Thyroid gland (tissue), 4 donors: ENCODE results near the gene TNNC1. TPM values are rescaled to one million over a fixed set of nuclear protein-coding genes. Genes with fewer than 3 reads are reported as not detected.

Source experiments
- DNase-seq, 2 donors: peaks; one replicate each; pipeline ENCODE4 v3.0.0-alpha.2; 2019
- H3K27ac ChIP-seq, 3 donors: fragments of 200-600 bp; sonication (generic); 1 replicate in 2 of 3; 2 replicates in 1 of 3; pipeline ENCODE4 v1.5.1; 2016 to 2019; ENCODE audit warnings: mild to moderate bottlenecking in 1 of 3, moderate library complexity in 1 of 3
- H3K27me3 ChIP-seq: fragments of 200-600 bp; sonication (generic); one replicate; pipeline ENCODE4 v1.5.1; 2019
- H3K36me3 ChIP-seq, 2 donors: fragments of 200-600 bp; sonication (generic); one replicate each; pipeline ENCODE4 v1.5.1; 2016 to 2019
- H3K4me1 ChIP-seq, 2 donors: fragments of 200-600 bp; sonication (generic); one replicate each; pipeline ENCODE4 v1.5.1; 2017 to 2019
- H3K4me3 ChIP-seq, 3 donors: fragments of 200-600 bp; sonication (generic); replicated peaks in 1 of 3; 1 replicate in 2 of 3; 2 replicates in 1 of 3; pipeline ENCODE4 v1.5.1; 2016; ENCODE audit warnings: mild to moderate bottlenecking in 1 of 3
- H3K9me3 ChIP-seq: fragments of 200-600 bp; sonication (generic); one replicate; pipeline ENCODE4 v1.5.1; 2017
- POLR2A ChIP-seq, 2 donors: fragments of 450-650 bp; IDR thresholded peaks; one replicate each; pipeline ENCODE4 v1.6.1; 2017; ENCODE audit warnings: antibody characterized with exemption in 2 of 2, mild to moderate bottlenecking in 2 of 2, moderate library complexity in 1 of 2
- WGBS, 2 donors: methylation state at CpG; one replicate each; pipeline ENCODE4 v1.1.5; 2017; 5-methylcytosine and 5-hydroxymethylcytosine counted together
- intact Hi-C: fragments of 100-400 bp; cut with DNase I; formaldehyde crosslinking; loops from one replicate; pipeline ENCODE4 v1.15.1; 2023
- total RNA-seq, 4 donors: library from RNA; depleted of rRNA; stranded (reverse); fragments of >200 nt; gene quantifications; one replicate each; pipeline ENCODE4 v1.2.3, GENCODE V29; 2016
- TF ChIP-seq, protein P1 (sequence below), 6 experiments: fragments of 200-600 bp in 3 of 6; fragments of 450-650 bp in 3 of 6; sonication (generic) in 3 of 6; IDR thresholded peaks; one replicate each; pipeline ENCODE4 v1.5.1; 2016 to 2019; ENCODE audit warnings: antibody characterized with exemption in 6 of 6, mild to moderate bottlenecking in 2 of 6, inconsistent platforms in 1 of 6, moderate library complexity in 1 of 6

The TNNC1 gene
- total RNA-seq, 4 donors from 2014 or later: 4.0 to 43.5 (median 13.9) TPM

DNA sequence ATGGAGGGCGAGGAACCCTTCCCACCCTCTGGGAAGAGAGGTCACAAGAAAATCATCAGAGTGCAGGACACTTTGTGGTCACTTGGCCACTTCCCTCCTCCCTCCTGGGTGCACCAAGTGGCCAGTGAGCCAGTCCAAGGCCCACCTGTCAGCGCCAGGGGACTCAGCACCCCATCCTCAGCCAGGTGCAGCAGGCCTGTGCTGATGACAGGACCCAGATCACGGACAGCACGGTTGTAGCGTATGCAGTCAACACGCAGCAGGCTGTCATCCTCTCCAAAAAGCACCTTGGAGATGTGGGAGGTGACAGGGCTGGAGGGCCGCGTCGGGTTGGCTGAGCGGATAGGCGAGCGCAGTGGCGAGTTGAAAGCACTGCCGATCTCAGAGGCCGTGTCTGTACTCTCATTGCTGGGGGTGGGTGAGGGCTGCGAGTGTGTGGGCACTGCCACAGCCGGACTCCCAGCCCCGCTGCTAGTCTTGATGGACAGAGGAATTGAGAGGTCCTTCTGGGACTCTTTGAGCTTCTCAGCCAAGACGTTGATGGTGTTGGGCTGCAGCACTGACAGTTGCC lies 50.5 kb downstream of the TNNC1 start:
- DNase-seq: no peak
- TF ChIP-seq POLR2A (IDR thresholded peaks at IDR 0.05): no peak
- TF ChIP-seq, protein P1, sequence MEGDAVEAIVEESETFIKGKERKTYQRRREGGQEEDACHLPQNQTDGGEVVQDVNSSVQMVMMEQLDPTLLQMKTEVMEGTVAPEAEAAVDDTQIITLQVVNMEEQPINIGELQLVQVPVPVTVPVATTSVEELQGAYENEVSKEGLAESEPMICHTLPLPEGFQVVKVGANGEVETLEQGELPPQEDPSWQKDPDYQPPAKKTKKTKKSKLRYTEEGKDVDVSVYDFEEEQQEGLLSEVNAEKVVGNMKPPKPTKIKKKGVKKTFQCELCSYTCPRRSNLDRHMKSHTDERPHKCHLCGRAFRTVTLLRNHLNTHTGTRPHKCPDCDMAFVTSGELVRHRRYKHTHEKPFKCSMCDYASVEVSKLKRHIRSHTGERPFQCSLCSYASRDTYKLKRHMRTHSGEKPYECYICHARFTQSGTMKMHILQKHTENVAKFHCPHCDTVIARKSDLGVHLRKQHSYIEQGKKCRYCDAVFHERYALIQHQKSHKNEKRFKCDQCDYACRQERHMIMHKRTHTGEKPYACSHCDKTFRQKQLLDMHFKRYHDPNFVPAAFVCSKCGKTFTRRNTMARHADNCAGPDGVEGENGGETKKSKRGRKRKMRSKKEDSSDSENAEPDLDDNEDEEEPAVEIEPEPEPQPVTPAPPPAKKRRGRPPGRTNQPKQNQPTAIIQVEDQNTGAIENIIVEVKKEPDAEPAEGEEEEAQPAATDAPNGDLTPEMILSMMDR (IDR thresholded peaks at IDR 0.05): no peak
- Histone ChIP-seq H3K9me3 (no peaks in the 10 kb centered on the region), H3K36me3 (peaks cover 52 to 67% of the 10 kb centered on the region in 2 donors), H3K4me3 (no peak overlapping the region), H3K4me1 (peaks cover 0 to 4% of the 10 kb centered on the region in 2 donors), H3K27me3 (no peaks in the 10 kb centered on the region), H3K27ac (no peak overlapping the region)
- WGBS, 2 donors: 94 to 99% methylated on average over 14 to 18 of the region's 19 CpGs
- intact Hi-C loops: loop anchor here (10.0 kb wide), 1 partner anchor 169 kb away; the partner anchor contains the start of gene TWF2

DNA sequence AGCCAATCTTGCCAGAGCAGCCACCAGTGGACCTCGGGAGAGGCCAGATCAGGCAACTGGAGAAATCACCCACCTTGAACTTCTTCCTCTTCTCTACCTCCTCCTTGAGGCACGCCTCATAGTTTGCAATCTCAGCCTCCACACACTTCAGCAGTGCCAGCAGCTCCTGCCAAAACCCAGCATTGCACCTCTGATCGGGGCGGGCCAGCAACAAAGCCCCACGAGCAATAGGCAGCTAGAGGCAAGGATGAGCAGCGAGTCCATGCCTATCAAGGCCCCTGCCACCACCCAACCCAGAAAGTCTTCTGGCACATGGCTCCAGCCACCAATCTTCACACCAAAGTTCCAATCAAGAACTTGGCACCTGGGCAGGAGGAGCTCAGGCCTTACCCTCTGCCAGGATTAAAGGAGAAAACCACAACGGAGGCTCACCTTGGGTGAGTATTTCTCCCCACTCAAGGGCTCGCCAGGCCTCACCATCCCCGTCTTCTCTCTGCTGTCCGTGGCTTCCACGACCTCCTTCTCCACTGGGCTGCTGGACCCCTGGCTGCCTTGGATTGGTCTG lies 51.1 kb downstream of the TNNC1 start:
- Histone ChIP-seq H3K27ac (no peak overlapping the region), H3K27me3 (no peaks in the 10 kb centered on the region), H3K4me1 (no peaks in the 10 kb centered on the region), H3K4me3 (no peak overlapping the region), H3K9me3 (no peaks in the 10 kb centered on the region), H3K36me3 (peaks cover 52 to 67% of the 10 kb centered on the region in 2 donors)
- TF ChIP-seq, protein P1 (IDR thresholded peaks at IDR 0.05): no peak
- no peak for TF ChIP-seq POLR2A (IDR thresholded peaks at IDR 0.05)
- 89 to 93% methylated on average over 11 of the region's 11 CpGs for WGBS, 2 donors
- intact Hi-C loops: loop anchor here (10.0 kb wide), 1 partner anchor 168 kb away; the partner anchor contains the start of gene TWF2
- DNase-seq: no peak

DNA sequence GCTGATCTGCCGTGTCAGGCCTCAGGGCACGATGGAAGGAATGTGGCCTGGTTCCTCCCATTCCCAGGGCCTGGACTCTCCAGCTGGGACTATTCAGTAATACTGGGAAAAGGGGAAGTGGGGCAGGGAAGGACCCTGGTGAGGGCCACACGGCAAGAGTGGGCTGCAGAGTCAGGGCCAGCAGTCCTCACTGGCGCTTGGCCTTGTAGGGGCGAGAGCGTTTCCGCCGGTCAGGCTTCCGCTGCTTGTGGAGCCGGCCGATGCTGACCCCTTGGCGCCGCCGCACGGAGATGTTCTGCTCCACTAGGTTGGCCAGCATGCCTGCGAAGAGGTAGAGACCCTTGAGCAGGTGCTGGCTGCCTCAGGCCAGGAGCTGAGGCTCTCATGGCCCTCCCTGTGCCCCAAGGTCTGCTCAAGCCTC lies 51.7 kb downstream of the TNNC1 start:
- no peak for DNase-seq
- intact Hi-C loops: loop anchor here (10.0 kb wide), 1 partner anchor 167 kb away; the partner anchor contains the start of gene TWF2
- H3K36me3 ChIP-seq: peaks cover 49 to 60% of the 10 kb centered on the region in 2 donors
- H3K4me1 ChIP-seq: no peaks in the 10 kb centered on the region
- 75 to 86% methylated on average over 4 to 11 of the region's 16 CpGs for WGBS, 2 donors
- TF ChIP-seq, protein P1 (IDR thresholded peaks at IDR 0.05): no peak
- TF ChIP-seq POLR2A (IDR thresholded peaks at IDR 0.05): no peak
- no peaks in the 10 kb centered on the region for H3K27me3 ChIP-seq
- H3K27ac ChIP-seq: no peak overlapping the region
- no peak overlapping the region for H3K4me3 ChIP-seq
- no peaks in the 10 kb centered on the region for H3K9me3 ChIP-seq

DNA sequence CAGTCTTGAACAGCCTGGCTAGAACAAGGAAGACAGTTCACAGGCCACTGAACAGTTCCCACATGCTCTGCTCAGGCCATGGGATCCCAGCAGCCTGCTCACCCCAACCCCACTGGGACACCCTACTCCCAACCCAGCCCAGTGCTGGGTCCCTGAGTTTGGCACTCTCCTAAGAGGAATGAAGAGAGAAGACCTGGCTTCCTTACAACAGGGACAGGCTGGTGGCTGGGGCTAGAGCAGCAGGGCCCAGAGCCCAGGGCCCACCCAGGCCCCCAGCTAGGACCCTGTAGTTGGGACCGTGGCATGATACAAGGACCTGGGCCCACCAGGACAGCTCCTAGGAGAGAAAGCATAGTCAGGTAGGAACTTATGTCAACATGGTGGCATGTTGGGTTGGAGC lies 52.3 kb downstream of the TNNC1 start:
- WGBS, 2 donors: 100% methylated on average over 1 of the region's 1 CpG
- H3K4me3 ChIP-seq: no peak overlapping the region
- H3K36me3 ChIP-seq: peaks cover 43 to 55% of the 10 kb centered on the region in 2 donors

More for the DNA sequence above, 52.3 kb downstream of the TNNC1 start:
- Histone ChIP-seq H3K27me3 (no peaks in the 10 kb centered on the region), H3K27ac (no peak overlapping the region), H3K4me1 (no peaks in the 10 kb centered on the region), H3K9me3 (no peaks in the 10 kb centered on the region)
- intact Hi-C loops: loop anchor here (10.0 kb wide), 1 partner anchor 167 kb away; the partner anchor contains the start of gene TWF2
- TF ChIP-seq POLR2A (IDR thresholded peaks at IDR 0.05): no peak
- TF ChIP-seq, protein P1 (IDR thresholded peaks at IDR 0.05): no peak
- no peak for DNase-seq

Other genes starting within 250 kb of the TNNC1 start
- gene TLR9, start 228.4 kb downstream of the TNNC1 start, total RNA-seq: under 1 TPM in 1 of 4 donors, not detected in 3; 0.40 TPM
- 10 to 100 TPM; 28.3 to 61.1 (median 50.4) TPM for gene TWF2, start 214.9 kb downstream of the TNNC1 start, total RNA-seq
- gene PPM1M, start 208.3 kb downstream of the TNNC1 start, total RNA-seq: 10 to 100 TPM; 15.8 to 22.8 (median 18.0) TPM
- gene WDR82, start 175.4 kb downstream of the TNNC1 start, total RNA-seq: 10 to 100 TPM; 66.4 to 76.4 (median 72.2) TPM
- gene GLYCTK, start 166.2 kb downstream of the TNNC1 start, total RNA-seq: 10 to 100 TPM in 3 of 4 donors, 1 to 10 TPM in 1; 8.9 to 20.3 (median 15.3) TPM
- 10 to 100 TPM in 1 of 4 donors, 1 to 10 TPM in 3; 4.6 to 14.2 (median 7.5) TPM for gene DNAH1, start 137.7 kb downstream of the TNNC1 start, total RNA-seq
- gene BAP1, start 44.0 kb downstream of the TNNC1 start, total RNA-seq: 10 to 100 TPM; 66.7 to 78.4 (median 73.8) TPM
- 10 to 100 TPM in 2 of 4 donors, 1 to 10 TPM in 2; 3.6 to 14.5 (median 9.5) TPM for gene PHF7, start 43.4 kb downstream of the TNNC1 start, total RNA-seq
- gene SEMA3G, start 8.9 kb downstream of the TNNC1 start, total RNA-seq: 10 to 100 TPM in 2 of 4 donors, 1 to 10 TPM in 2; 3.7 to 18.6 (median 11.5) TPM
- gene NISCH, start 1.6 kb upstream of the TNNC1 start, total RNA-seq: 10 to 100 TPM; 71.8 to 88.2 (median 86.2) TPM
- gene STAB1, start 41.3 kb upstream of the TNNC1 start, total RNA-seq: 100 to 1,000 TPM in 1 of 4 donors, 10 to 100 TPM in 3; 31.8 to 100 (median 67.4) TPM
- 10 to 100 TPM; 40.5 to 55.1 (median 45.0) TPM for gene NT5DC2, start 79.8 kb upstream of the TNNC1 start, total RNA-seq
- 10 to 100 TPM in 2 of 4 donors, 1 to 10 TPM in 2; 4.8 to 34.3 (median 9.4) TPM for gene UQCC5, start 82.6 kb upstream of the TNNC1 start, total RNA-seq
- 100 to 1,000 TPM; 111 to 165 (median 125) TPM for gene PBRM1, start 231.9 kb upstream of the TNNC1 start, total RNA-seq
- 10 to 100 TPM; 39.2 to 68.4 (median 41.7) TPM for gene GNL3, start 232.0 kb upstream of the TNNC1 start, total RNA-seq